Measurements from ENCODE around the gene ZNF799. TPM values are rescaled to one million over a fixed set of nuclear protein-coding genes. Genes with fewer than 3 reads are reported as not detected.

The ZNF799 gene
- total and polyA plus RNA-seq, 2 of the 13 experiments (the other 11 are each of a cell fraction or from before 2014, with no cell fraction given), result 7.7 to 17.9 TPM

GRCh38 chr19:12400633-12401502 is at the start of gene ZNF799 (continued):
- TF ChIP-seq SRSF9 (IDR thresholded peaks at IDR 0.05; ENCODE audit: borderline replicate concordance, insufficient read depth, low read depth, low read length, poor library complexity, severe bottlenecking) (no peak), ZNF180 (CRISPR knock-in tag; IDR thresholded peaks at IDR 0.05; ENCODE audit: borderline replicate concordance, low read depth) (no peak), AHR (CRISPR knock-in tag; IDR thresholded peaks at IDR 0.05) (no peak), ESRRA (CRISPR knock-in tag; IDR thresholded peaks at IDR 0.05; ENCODE audit: low read depth) (peak; percentile 46), TFE3 (CRISPR knock-in tag; IDR thresholded peaks at IDR 0.05) (no peak), NR0B2 (CRISPR knock-in tag; IDR thresholded peaks at IDR 0.05) (peak; percentile 36; the same call in 1 of the 2 replicates), HES4 (CRISPR knock-in tag; IDR thresholded peaks at IDR 0.05; ENCODE audit: borderline replicate concordance) (0 out of 2 replicates have a peak, but pooled peaks have one; percentile 32), STAT6 (CRISPR knock-in tag; IDR thresholded peaks at IDR 0.05; ENCODE audit: borderline replicate concordance) (no peak), ZNF839 (CRISPR knock-in tag; IDR thresholded peaks at IDR 0.05; ENCODE audit: borderline replicate concordance) (0 out of 2 replicates have a peak, but pooled peaks have one; percentile 39), RAD51 (IDR thresholded peaks at IDR 0.05; ENCODE audit: borderline replicate concordance) (no peak), XRCC5 (optimal IDR thresholded peaks at IDR 0.05; ENCODE audit: low read length) (no peak), AKNA (CRISPR knock-in tag; IDR thresholded peaks at IDR 0.05; ENCODE audit: borderline replicate concordance) (no peak), PHF8 (CRISPR knock-in tag; IDR thresholded peaks at IDR 0.05) (peak; percentile 73), NFE2L1 (CRISPR knock-in tag; IDR thresholded peaks at IDR 0.05; ENCODE audit: borderline replicate concordance) (no peak), NAIF1 (CRISPR knock-in tag; IDR thresholded peaks at IDR 0.05; ENCODE audit: borderline replicate concordance) (no peak), SIN3B (IDR thresholded peaks at IDR 0.05; ENCODE audit: low read length) (peak; percentile 80), RARA (CRISPR knock-in tag; IDR thresholded peaks at IDR 0.05) (peak; percentile 39; the same call in 1 of the 2 replicates), ZNF292 (CRISPR knock-in tag; IDR thresholded peaks at IDR 0.05; ENCODE audit: borderline replicate concordance, low read depth) (peak; percentile 79), ERF (CRISPR knock-in tag; IDR thresholded peaks at IDR 0.05) (peak; percentile 36; the same call in 1 of the 2 replicates)
